Natural killer cell (primary cell): ENCODE results near the gene CXXC5. TPM values are rescaled to one million over a fixed set of nuclear protein-coding genes. Genes with fewer than 3 reads are reported as not detected.

Experiments used
- ATAC-seq, 3 donors: fragments of 150-1000 bp in 2 of 3; fragments of 200-7000 bp in 1 of 3; cut with Tn5 transposase; 1 replicate in 1 of 3; 2 replicates in 2 of 3; pipeline ENCODE4 v1.10.0; 2021; ENCODE audit warnings: mild to moderate bottlenecking in 2 of 3, moderate library complexity in 2 of 3
- DNase-seq, 2 donors: peaks; one replicate each; pipeline versions ENCODE4 v3.0.0 to v3.0.0-alpha.2; 2013 to 2021; ENCODE audit warnings: mixed read lengths in 1 of 2
- H3K27ac ChIP-seq: one replicate; pipeline ENCODE4 v1.5.1; 2013; ENCODE audit warnings: mild to moderate bottlenecking, low read length
- H3K27me3 ChIP-seq: one replicate; pipeline ENCODE4 v1.6.1; 2013; ENCODE audit warnings: low read length; ENCODE audit not compliant: control insufficient read depth, insufficient read depth
- H3K36me3 ChIP-seq: one replicate; pipeline ENCODE4 v1.6.1; 2013; ENCODE audit warnings: low read length; ENCODE audit not compliant: control insufficient read depth, insufficient read depth
- H3K4me1 ChIP-seq: one replicate; pipeline ENCODE4 v1.6.1; 2013; ENCODE audit warnings: low read length; ENCODE audit not compliant: control insufficient read depth, insufficient read depth
- H3K4me3 ChIP-seq: one replicate; pipeline ENCODE4 v1.5.1; 2013; ENCODE audit warnings: low read length
- H3K9me3 ChIP-seq: one replicate; pipeline ENCODE4 v1.6.1; 2013; ENCODE audit warnings: low read length; ENCODE audit not compliant: control insufficient read depth, insufficient read depth
- H3K27ac Mint-ChIP-seq, 2 donors: one replicate each; pipeline ENCODE4 v1.8.0; 2022; ENCODE audit warnings: mild to moderate bottlenecking in 2 of 2, mixed read lengths in 2 of 2, moderate library complexity in 1 of 2
- H3K27me3 Mint-ChIP-seq, 2 donors: one replicate each; pipeline ENCODE4 v1.8.0; 2022; ENCODE audit warnings: low read depth in 2 of 2, mixed read lengths in 2 of 2
- H3K36me3 Mint-ChIP-seq: one replicate; pipeline ENCODE4 v1.8.0; 2022; ENCODE audit warnings: mixed read lengths
- H3K4me1 Mint-ChIP-seq, 2 donors: one replicate each; pipeline ENCODE4 v1.8.0; 2022; ENCODE audit warnings: mixed read lengths in 2 of 2
- H3K4me3 Mint-ChIP-seq: one replicate; pipeline ENCODE4 v1.8.0; 2022; ENCODE audit warnings: mild to moderate bottlenecking, moderate library complexity, mixed read lengths
- H3K9me3 Mint-ChIP-seq, 2 donors: one replicate each; pipeline ENCODE4 v1.8.0; 2022; ENCODE audit warnings: mixed read lengths in 2 of 2
- WGBS: methylation state at CpG from one replicate; pipeline ENCODE4 v1.1.7; 2013; ENCODE audit warnings: missing lambda C conversion rate; ENCODE audit not compliant: insufficient coverage; 5-methylcytosine and 5-hydroxymethylcytosine counted together
- intact Hi-C: fragments of 100-400 bp; cut with micrococcal nuclease; formaldehyde crosslinking; loops from one replicate; pipeline ENCODE4 v1.14.2; 2022
- total RNA-seq, 4 donors: library from RNA; stranded (reverse); fragments of 120-200 nt in 1 of 4; gene quantifications; one replicate each; pipeline versions ENCODE4 v1.2.3 to v1.2.4, GENCODE V29; 2013 to 2022
- TF ChIP-seq, protein P1 (sequence below): fragments of 200-600 bp; IDR thresholded peaks from one replicate; pipeline ENCODE4 v1.8.0; 2022; ENCODE audit warnings: antibody characterized with exemption

CXXC5 gene
- total RNA-seq, 3 donors from 2014 or later (not counting 1 experiment from before 2014, with no cell fraction given): 75.6 to 124 (median 84.8) TPM

DNA sequence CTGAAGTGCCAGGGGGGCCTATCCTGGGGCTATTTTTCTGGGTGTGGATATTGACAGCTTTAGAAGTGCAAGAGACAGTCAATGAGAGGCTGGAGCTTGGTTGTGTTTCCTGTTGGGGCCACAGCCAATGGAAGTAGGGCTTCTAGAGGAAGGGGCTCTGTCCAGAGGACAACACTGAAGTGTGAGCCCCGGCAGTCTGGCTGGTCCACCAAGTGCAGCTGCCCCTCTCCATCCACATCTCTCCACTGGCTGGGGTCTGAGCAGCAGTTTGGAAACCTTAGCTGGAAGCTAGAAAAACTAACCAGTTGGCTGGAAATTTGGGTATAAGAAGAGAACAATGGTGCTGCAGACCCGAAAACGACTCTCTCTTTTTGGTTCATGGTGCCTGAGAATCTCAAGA is 83.1 kb downstream of the CXXC5 start:
- Mint-ChIP-seq H3K4me3 (no peak overlapping the region), H3K36me3 (no peaks in the 10 kb centered on the region), H3K27ac (no peak overlapping the region), H3K4me1 (no peaks in the 10 kb centered on the region), H3K27me3 (no peaks in the 10 kb centered on the region), H3K9me3 (no peaks in the 10 kb centered on the region)
- WGBS: 81% methylated on average over 3 of the region's 3 CpGs
- H3K4me3 ChIP-seq: no peak overlapping the region
- TF ChIP-seq, protein P1, sequence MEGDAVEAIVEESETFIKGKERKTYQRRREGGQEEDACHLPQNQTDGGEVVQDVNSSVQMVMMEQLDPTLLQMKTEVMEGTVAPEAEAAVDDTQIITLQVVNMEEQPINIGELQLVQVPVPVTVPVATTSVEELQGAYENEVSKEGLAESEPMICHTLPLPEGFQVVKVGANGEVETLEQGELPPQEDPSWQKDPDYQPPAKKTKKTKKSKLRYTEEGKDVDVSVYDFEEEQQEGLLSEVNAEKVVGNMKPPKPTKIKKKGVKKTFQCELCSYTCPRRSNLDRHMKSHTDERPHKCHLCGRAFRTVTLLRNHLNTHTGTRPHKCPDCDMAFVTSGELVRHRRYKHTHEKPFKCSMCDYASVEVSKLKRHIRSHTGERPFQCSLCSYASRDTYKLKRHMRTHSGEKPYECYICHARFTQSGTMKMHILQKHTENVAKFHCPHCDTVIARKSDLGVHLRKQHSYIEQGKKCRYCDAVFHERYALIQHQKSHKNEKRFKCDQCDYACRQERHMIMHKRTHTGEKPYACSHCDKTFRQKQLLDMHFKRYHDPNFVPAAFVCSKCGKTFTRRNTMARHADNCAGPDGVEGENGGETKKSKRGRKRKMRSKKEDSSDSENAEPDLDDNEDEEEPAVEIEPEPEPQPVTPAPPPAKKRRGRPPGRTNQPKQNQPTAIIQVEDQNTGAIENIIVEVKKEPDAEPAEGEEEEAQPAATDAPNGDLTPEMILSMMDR: no peak
- H3K36me3 ChIP-seq: no peaks in the 10 kb centered on the region
- H3K4me1 ChIP-seq: no peaks in the 10 kb centered on the region
- no peaks in the 10 kb centered on the region for H3K27me3 ChIP-seq
- no peak overlapping the region for H3K27ac ChIP-seq
- H3K9me3 ChIP-seq: no peaks in the 10 kb centered on the region
- ATAC-seq (no peak), DNase-seq (no peak)
- intact Hi-C loops: no loop called here

DNA sequence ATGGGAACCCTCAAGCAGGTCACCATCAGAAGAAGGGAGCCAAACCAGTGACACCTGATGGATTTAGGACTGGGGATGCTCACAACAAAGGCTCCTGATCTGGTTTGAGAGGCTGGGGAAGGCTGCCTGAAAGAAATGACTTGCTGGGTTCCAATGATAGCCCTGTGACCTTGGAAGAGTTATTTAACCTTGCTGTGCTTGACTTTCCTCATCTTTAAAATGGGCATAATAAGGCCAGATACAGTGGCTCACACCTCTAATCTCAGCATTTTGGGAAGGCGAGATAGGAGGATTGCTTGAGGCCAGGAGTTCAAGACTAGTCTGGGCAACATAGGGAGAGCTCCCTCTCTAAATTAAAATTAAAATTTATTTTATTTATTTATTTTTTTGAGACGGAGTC is 83.9 kb downstream of the CXXC5 start:
- Histone ChIP-seq H3K9me3 (no peaks in the 10 kb centered on the region), H3K4me3 (no peak overlapping the region), H3K4me1 (no peaks in the 10 kb centered on the region), H3K27me3 (no peaks in the 10 kb centered on the region), H3K36me3 (no peaks in the 10 kb centered on the region), H3K27ac (no peak overlapping the region)
- DNase-seq: no peak
- Mint-ChIP-seq H3K4me3 (no peak overlapping the region), H3K27ac (no peak overlapping the region), H3K27me3 (no peaks in the 10 kb centered on the region), H3K36me3 (no peaks in the 10 kb centered on the region), H3K4me1 (no peaks in the 10 kb centered on the region), H3K9me3 (no peaks in the 10 kb centered on the region)
- TF ChIP-seq, protein P1: no peak
- intact Hi-C loops: no loop called here
- ATAC-seq: no peak
- 100% methylated on average over 1 of the region's 2 CpGs for WGBS

DNA sequence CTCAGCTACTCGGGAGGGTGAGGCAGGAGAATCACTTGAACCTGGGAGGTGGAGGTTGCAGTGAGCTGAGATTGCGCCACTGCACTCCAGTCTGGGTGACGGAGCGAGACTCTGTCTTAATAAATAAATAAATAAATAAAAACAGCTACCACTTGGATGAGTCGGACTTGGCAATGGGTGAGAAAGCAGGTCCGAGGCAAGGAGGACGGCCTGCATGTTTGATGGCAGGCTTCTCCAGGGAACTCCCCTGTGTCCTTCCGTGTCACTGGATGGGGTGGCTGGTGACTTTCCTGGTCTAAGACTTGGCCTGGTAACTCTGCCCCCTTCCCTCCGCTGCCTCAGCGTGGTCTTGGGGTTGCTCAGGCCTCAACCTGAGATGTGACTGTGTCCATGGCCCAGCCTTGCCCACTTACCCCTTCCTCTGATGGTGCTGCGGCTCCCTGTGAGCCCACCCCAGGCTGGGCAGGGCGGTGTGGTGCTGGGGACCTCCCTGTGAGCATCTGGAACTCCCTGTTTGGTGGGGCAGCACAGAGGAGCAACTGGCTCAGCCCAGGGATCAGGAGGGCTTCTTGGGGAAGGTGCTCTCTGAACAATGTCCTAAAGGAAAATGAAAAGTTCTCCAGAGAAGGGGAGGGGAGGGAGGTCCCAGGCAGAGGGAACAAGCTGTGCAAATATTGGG is 85.0 kb downstream of the CXXC5 start:
- no peaks in the 10 kb centered on the region for H3K4me1 Mint-ChIP-seq
- intact Hi-C loops: no loop called here
- H3K4me3 Mint-ChIP-seq: no peak overlapping the region
- H3K36me3 ChIP-seq: no peaks in the 10 kb centered on the region
- no peaks in the 10 kb centered on the region for H3K4me1 ChIP-seq
- H3K9me3 Mint-ChIP-seq: no peaks in the 10 kb centered on the region
- no peak overlapping the region for H3K27ac ChIP-seq
- no peak for ATAC-seq
- H3K9me3 ChIP-seq: no peaks in the 10 kb centered on the region
- no peak overlapping the region for H3K27ac Mint-ChIP-seq
- 95% methylated on average over 12 of the region's 12 CpGs for WGBS
- no peaks in the 10 kb centered on the region for H3K27me3 ChIP-seq
- DNase-seq: no peak
- TF ChIP-seq, protein P1: no peak
- H3K27me3 Mint-ChIP-seq: no peaks in the 10 kb centered on the region
- H3K36me3 Mint-ChIP-seq: no peaks in the 10 kb centered on the region
- H3K4me3 ChIP-seq: no peak overlapping the region

Other genes starting within 250 kb of the CXXC5 start
- gene SPATA24, start 244.3 kb upstream of the CXXC5 start, total RNA-seq: 1 to 10 TPM; 1.6 to 2.9 (median 2.7) TPM
- gene DNAJC18, start 208.8 kb upstream of the CXXC5 start, total RNA-seq: 1 to 10 TPM; 2.9 to 4.9 (median 3.6) TPM
- gene ECSCR, start 185.6 kb upstream of the CXXC5 start, total RNA-seq: under 1 TPM in 1 of 3 donors, not detected in 2; 0.48 TPM
- gene SMIM33, start 177.3 kb upstream of the CXXC5 start, total RNA-seq: not detected
- gene STING1, start 165.6 kb upstream of the CXXC5 start, total RNA-seq: 10 to 100 TPM; 95.5 to 98.9 (median 96.6) TPM
- gene UBE2D2, start 87.0 kb upstream of the CXXC5 start, total RNA-seq: 100 to 1,000 TPM; 127 to 139 (median 131) TPM
- gene PSD2, start 147.5 kb downstream of the CXXC5 start, total RNA-seq: 1 to 10 TPM; 1.3 to 2.5 (median 1.3) TPM